GM10847 (cell line): ENCODE measurements around the gene CDHR3.

ENCODE experiments used
- POLR2A ChIP-seq: IDR thresholded peaks from 2 replicates; pipeline ENCODE4 v1.6.1; 2011; ENCODE audit not compliant: insufficient read length; ENCODE audit errors: extremely low read depth

Gene CDHR3

GRCh38 chr7:106045586-106045985 lies 82.5 kb downstream of the CDHR3 start:
- TF ChIP-seq POLR2A = no peak

- TF ChIP-seq POLR2A = no peak
These were observed 84.1 kb downstream of the CDHR3 start for GRCh38 chr7:106047184-106047583.

GRCh38 chr7:106047818-106048705 lies 85.0 kb downstream of the CDHR3 start:
- TF ChIP-seq POLR2A = no peak

GRCh38 chr7:106048706-106049020 lies 85.6 kb downstream of the CDHR3 start:
- TF ChIP-seq POLR2A = no peak

GRCh38 chr7:106049139-106049752 lies 86.2 kb downstream of the CDHR3 start:
- no peak for TF ChIP-seq POLR2A

GRCh38 chr7:106050002-106050745 lies 87.1 kb downstream of the CDHR3 start:
- TF ChIP-seq POLR2A = no peak

GRCh38 chr7:106050746-106051117 lies 87.7 kb downstream of the CDHR3 start:
- no peak for TF ChIP-seq POLR2A

GRCh38 chr7:106052681-106053080 lies 89.6 kb downstream of the CDHR3 start:
- TF ChIP-seq POLR2A = no peak

GRCh38 chr7:106053109-106053508 lies 90.0 kb downstream of the CDHR3 start:
- no peak for TF ChIP-seq POLR2A

- no peak for TF ChIP-seq POLR2A
These were observed 91.3 kb downstream of the CDHR3 start for GRCh38 chr7:106054156-106054910.

- no peak for TF ChIP-seq POLR2A
These were observed 92.0 kb downstream of the CDHR3 start for GRCh38 chr7:106054971-106055532.

GRCh38 chr7:106056513-106057203 lies 93.6 kb downstream of the CDHR3 start:
- TF ChIP-seq POLR2A = no peak

- no peak for TF ChIP-seq POLR2A
These were observed 94.3 kb downstream of the CDHR3 start for GRCh38 chr7:106057204-106057961.
